ENCODE data around the gene RAB12. TPM values are rescaled to one million over a fixed set of nuclear protein-coding genes. Genes with fewer than 3 reads are reported as not detected.

The RAB12 gene
- total and polyA plus RNA-seq, 2 of the 8 experiments (the other 6 are each of a cell fraction or from before 2014, with no cell fraction given): 19.7 to 45.9 TPM

DNA sequence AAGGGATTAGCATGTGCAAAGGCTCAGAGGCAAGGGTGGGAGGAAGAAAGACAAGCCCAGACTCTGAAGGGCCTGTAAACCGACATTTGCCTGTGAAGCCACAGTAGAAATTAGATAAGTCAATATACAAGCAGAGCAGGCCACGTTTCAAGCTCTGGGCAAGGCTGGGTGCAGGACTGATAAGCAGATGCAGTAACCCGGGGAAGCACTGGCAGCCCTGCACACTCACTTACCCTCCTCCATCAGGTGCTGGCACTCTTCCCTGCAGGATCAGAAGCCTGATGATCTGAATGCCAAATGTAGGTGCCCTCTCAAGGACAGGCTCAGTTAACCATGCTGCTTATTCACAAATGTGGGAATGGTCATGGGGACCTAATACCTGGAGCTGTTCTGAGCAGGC lies 46.3 kb upstream of the RAB12 start:
- CTCF ChIA-PET (ENCODE audit: partially characterized antibody): interaction anchor here (2.1 kb wide), 1 partner anchor 10 kb away, joined by 5 read pairs; no protein-coding TSS in a partner anchor
- Histone ChIP-seq H4K91ac (replicated peaks; ENCODE audit: insufficient read length, low read length) (no peak overlapping the region), H3K79me2 (ENCODE audit: control insufficient read depth in 1 of 2, insufficient read depth in 2 of 2, low read length in 2 of 2) (no peaks in the 10 kb centered on the region), H3K14ac (ENCODE audit: insufficient read length) (no peak overlapping the region), H3K27ac (ENCODE audit: low read depth, low read length) (no peak overlapping the region), H2BK12ac (ENCODE audit: low read depth, low read length) (no peak overlapping the region), H2BK20ac (ENCODE audit: low read length) (no peak overlapping the region), H2BK120ac (replicated peaks; ENCODE audit: low read depth, low read length) (no peak overlapping the region), H3K56ac (replicated peaks; ENCODE audit: insufficient read length, low read depth, low read length) (no peak overlapping the region), H3K27me3 (replicated peaks in 1 of 4; ENCODE audit: control insufficient read depth in 3 of 4, extremely low read depth in 1 of 4, insufficient read depth in 3 of 4, low read length in 3 of 4) (no peaks in the 10 kb centered on the region), H3K23ac (ENCODE audit: insufficient read length) (no peak overlapping the region), H4K5ac (ENCODE audit: insufficient read length, low read depth, low read length) (no peak overlapping the region), H3K23me2 (ENCODE audit: low read depth, low read length) (no peaks in the 10 kb centered on the region), H3K4ac (replicated peaks; ENCODE audit: insufficient read length, low read depth, low read length) (no peak overlapping the region), H3K4me3 (ENCODE audit: extremely low read depth in 1 of 4, insufficient read depth in 2 of 4, low read depth in 3 of 4, low read length in 4 of 4) (no peak overlapping the region), H3K4me1 (replicated peaks in 1 of 4; ENCODE audit: control insufficient read depth in 3 of 4, insufficient read depth in 4 of 4, low read length in 3 of 4) (no peaks in the 10 kb centered on the region), H2AFZ (ENCODE audit: low read length) (no peak overlapping the region), H4K8ac (ENCODE audit: extremely low read depth, insufficient read depth, low read length) (no peak overlapping the region), H2BK5ac (ENCODE audit: low read depth, low read length) (no peak overlapping the region), H3K18ac (ENCODE audit: extremely low read depth, low read length) (no peak overlapping the region), H4K20me1 (replicated peaks in 1 of 2; ENCODE audit: control insufficient read depth in 1 of 2, insufficient read depth in 2 of 2, low read length in 2 of 2) (no peaks in the 10 kb centered on the region), H3K4me2 (ENCODE audit: insufficient read depth in 1 of 2, low read depth in 2 of 2, low read length in 2 of 2) (no peak overlapping the region), H2AK5ac (ENCODE audit: low read depth, low read length) (no peak overlapping the region), H2BK15ac (ENCODE audit: low read length) (no peak overlapping the region), H3K9ac (replicated peaks in 1 of 4; ENCODE audit: extremely low read depth in 1 of 4, low read depth in 3 of 4, low read length in 3 of 4) (no peak overlapping the region), H3K9me3 (ENCODE audit: insufficient read depth in 2 of 2, low read depth in 1 of 2, low read length in 1 of 2) (no peaks in the 10 kb centered on the region), H3K36me3 (ENCODE audit: control insufficient read depth in 2 of 4, insufficient read depth in 4 of 4, low read length in 3 of 4) (no peaks in the 10 kb centered on the region), H3K79me1 (ENCODE audit: low read depth, low read length) (no peaks in the 10 kb centered on the region)
- 87% methylated on average over 3 of the region's 3 CpGs; no CpG with 5 or more reads in 1 of the 2 experiments for WGBS, 2 experiments (ENCODE audit: extremely low coverage in 1 of 2, insufficient coverage in 1 of 2, insufficient read length in 1 of 2, insufficient replicate concordance in 2 of 2, low coverage in 1 of 2, low lambda C conversion rate in 2 of 2, missing lambda C conversion rate in 1 of 2)
- TF ChIP-seq TAF1 (IDR thresholded peaks at IDR 0.05; ENCODE audit: low read depth, low read length): no peak
- TF ChIP-seq GTF2F1 (IDR thresholded peaks at IDR 0.05; ENCODE audit: borderline replicate concordance, low read depth, low read length): no peak
- TF ChIP-seq EGR1 (IDR thresholded peaks at IDR 0.05; ENCODE audit: borderline replicate concordance, low read depth, low read length): no peak
- TF ChIP-seq CBX8 (IDR thresholded peaks at IDR 0.05; ENCODE audit: borderline replicate concordance, low read depth, low read length): no peak
- TF ChIP-seq FOSL1 (IDR thresholded peaks at IDR 0.05; ENCODE audit: insufficient read depth, low read depth, low read length): no peak
- TF ChIP-seq SP2 (IDR thresholded peaks at IDR 0.05; ENCODE audit: low read length): no peak
- TF ChIP-seq RNF2 (IDR thresholded peaks at IDR 0.05; ENCODE audit: borderline replicate concordance, low read depth, low read length, missing control alignments, poor library complexity, severe bottlenecking): no peak
- TF ChIP-seq CTBP2 (IDR thresholded peaks at IDR 0.05; ENCODE audit: borderline replicate concordance, insufficient read depth, insufficient read length, low read length): no peak
- no peak for TF ChIP-seq RBBP5 (IDR thresholded peaks at IDR 0.05; ENCODE audit: borderline replicate concordance, low read depth, low read length)
- FAIRE-seq (no peak), DNase-seq (ENCODE audit: low read depth in 1 of 2, low spot score in 2 of 2) (no peak)
- POLR2A ChIA-PET (ENCODE audit: partially characterized antibody): no interaction called here
